NOMO-1 treated with DMSO at 0.1 percent for 48 hours (cell line): ENCODE results near the gene POLD4.

Experiments used
- DNase-seq: peaks from one replicate; lab custom pipeline; 2025; ENCODE audit not compliant: unreplicated experiment; lab: John Stamatoyannopoulos, UW

The POLD4 gene

DNA sequence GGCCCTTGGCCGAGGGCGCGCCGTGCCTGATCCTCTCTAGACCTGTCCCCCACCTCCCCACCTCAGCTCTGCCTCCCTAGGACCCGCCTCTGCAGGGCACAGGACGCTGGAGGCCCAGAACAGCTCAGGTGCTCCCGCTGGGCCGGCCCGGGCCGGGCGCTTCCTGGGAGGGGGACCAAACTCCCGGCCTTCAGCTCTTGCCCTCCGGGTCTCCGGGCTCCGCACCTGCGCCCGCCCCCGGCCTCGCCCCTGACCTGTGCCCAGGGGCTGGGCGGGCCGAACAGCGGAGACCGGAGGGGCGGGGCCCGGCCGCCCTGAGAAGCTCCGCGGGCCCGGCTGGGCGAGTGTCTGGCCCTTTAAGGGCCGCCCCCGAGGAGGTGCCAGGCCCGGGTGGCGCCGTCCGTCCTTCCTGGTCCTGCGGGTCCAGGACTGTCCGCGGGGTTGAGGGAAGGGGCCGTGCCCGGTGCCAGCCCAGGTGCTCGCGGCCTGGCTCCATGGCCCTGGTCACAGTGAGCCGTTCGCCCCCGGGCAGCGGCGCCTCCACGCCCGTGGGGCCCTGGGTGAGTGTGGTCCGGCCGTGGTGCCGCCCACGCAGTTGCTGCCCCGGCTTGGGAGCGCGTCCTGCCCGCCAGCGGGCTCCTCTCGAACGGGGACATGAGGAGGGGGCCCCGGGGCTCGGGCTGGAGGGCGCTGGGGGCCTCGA is 50.1 kb downstream of the POLD4 start, which contains the start of gene SSH3:
Gene SSH3 (plus strand): TSS at position 399 of the 703 bp plus-strand sequence. CDS start 96 bp downstream, at position 495.
- DNase-seq = peak; percentile 77

DNA sequence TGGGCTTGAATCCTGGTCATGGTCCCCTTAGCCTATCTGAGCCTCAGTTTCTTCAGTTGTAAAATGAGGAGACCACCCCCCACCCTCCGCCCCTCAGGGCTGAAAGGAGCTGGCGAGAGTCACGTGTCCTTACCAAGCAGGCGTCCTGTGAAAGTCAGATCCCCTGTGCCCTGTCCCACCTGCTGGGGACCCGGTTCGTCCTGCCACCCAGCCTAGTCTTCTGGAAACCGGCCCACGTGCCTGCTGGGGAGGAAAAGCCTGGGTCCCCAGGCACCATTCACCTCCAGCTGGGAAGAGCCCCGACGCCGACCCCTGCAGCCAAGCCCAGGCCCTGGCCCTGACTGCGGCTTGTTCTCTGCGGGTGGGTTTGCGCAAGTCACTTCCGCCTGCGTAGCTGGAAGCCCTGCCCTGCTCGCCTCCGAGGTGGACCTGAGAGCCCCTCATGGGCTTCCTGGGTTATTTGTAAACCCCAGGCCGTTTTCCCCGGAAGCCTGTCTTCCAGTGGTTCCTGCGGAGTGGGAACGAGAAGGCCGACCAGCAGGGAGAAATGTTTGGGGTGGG is 50.7 kb downstream of the POLD4 start:
- peak; percentile 72 for DNase-seq

DNA sequence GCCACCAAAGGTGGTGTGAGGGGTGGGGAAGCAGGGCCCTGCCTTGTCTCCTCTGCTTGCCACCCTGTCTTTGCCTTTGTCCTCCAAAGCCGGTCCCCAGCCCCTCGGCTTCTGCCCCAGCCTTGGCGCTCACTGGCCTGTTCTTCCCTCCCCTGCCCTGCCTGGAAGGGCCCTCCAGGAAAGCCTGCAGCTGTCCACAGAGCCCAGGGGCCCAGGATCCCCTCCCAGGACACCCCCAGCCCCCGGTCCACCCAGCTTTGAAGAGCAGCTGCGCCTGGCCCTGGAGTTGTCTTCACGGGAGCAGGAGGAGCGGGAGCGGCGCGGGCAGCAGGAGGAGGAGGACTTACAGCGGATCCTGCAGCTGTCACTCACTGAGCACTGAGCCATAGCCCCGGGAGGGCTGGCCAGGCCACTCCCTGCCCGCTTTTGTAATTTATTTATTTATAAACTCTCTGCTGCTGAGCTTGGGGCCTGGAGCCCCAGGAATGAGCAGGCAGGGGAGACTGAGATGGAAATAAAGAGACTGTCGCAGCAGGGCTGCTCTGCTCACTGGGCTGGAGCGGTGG is 51.3 kb downstream of the POLD4 start:
- DNase-seq = peak; percentile 47

DNA sequence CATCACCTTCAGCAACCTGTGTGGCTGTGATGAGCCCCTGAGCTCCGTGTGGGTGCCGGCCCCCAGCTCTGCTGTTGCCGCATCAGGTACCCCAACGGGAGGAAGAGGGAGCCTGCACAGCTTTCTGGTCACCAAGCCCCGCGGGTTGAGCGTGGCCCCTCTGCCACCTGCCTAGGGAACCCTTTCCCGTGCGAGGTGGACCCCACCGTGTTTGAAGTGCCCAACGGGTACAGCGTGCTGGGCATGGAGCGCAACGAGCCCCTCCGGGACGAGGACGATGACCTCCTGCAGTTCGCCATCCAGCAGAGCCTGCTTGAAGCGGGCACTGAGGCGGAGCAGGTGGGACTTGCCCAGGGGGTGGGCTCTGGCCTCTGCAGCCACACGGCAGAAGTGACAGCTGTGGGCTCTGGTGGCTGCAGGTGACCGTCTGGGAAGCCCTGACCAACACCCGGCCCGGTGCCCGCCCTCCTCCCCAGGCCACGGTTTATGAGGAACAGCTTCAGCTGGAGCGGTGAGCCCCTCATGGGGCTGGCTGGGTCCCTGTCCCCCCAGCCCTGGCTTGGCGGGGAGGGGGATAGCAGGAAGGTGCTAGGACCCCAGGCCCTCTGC is 51.9 kb downstream of the POLD4 start:
- no peak for DNase-seq
